HG03565 (cell line): ENCODE results near the gene CCDC28A.

Experiments used
- ATAC-seq: cut with Tn5 transposase; IDR thresholded peaks from one replicate; pipeline ENCODE4 v1.9.1; 2021; ENCODE audit warnings: mild to moderate bottlenecking, moderate library complexity; ENCODE audit not compliant: unreplicated experiment

CCDC28A gene

GRCh38 chr6:138795809-138796603 is 22.4 kb downstream of the CCDC28A start, which contains the start of gene ECT2L:
TSS of gene ECT2L (plus strand) at chr6:138796087. CDS start at chr6:138813275, 17,188 bp downstream.
- no peak for ATAC-seq

- no peak for ATAC-seq
Observed at GRCh38 chr6:138796771-138797170, 23.2 kb downstream of the CCDC28A start.

GRCh38 chr6:138797806-138798446 is 24.4 kb downstream of the CCDC28A start:
- ATAC-seq, result no peak

- no peak for ATAC-seq
Observed at GRCh38 chr6:138800377-138801150, 27.0 kb downstream of the CCDC28A start.

GRCh38 chr6:138803331-138803730 is 29.8 kb downstream of the CCDC28A start:
- no peak for ATAC-seq

GRCh38 chr6:138803861-138804260 is 30.3 kb downstream of the CCDC28A start:
- ATAC-seq, result no peak

GRCh38 chr6:138805016-138805765 is 31.6 kb downstream of the CCDC28A start:
- no peak for ATAC-seq

GRCh38 chr6:138806889-138807288 is 33.3 kb downstream of the CCDC28A start:
- ATAC-seq, result no peak

- no peak for ATAC-seq
Observed at GRCh38 chr6:138809677-138810076, 36.1 kb downstream of the CCDC28A start.

- no peak for ATAC-seq
Observed at GRCh38 chr6:138811866-138812265, 38.3 kb downstream of the CCDC28A start.

GRCh38 chr6:138814179-138814834 is 40.7 kb downstream of the CCDC28A start:
- ATAC-seq, result no peak

GRCh38 chr6:138815221-138815620 is 41.7 kb downstream of the CCDC28A start:
- no peak for ATAC-seq

GRCh38 chr6:138815797-138816528 is 42.4 kb downstream of the CCDC28A start:
- peak; percentile 60 for ATAC-seq

GRCh38 chr6:138817799-138818198 is 44.2 kb downstream of the CCDC28A start:
- ATAC-seq, result no peak

GRCh38 chr6:138818496-138819194 is 45.1 kb downstream of the CCDC28A start:
- peak; percentile 70 for ATAC-seq

GRCh38 chr6:138821519-138821918 is 48.0 kb downstream of the CCDC28A start:
- ATAC-seq, result no peak

GRCh38 chr6:138824482-138825144 is 51.0 kb downstream of the CCDC28A start:
- no peak for ATAC-seq

GRCh38 chr6:138830248-138830647 is 56.7 kb downstream of the CCDC28A start:
- ATAC-seq, result no peak
